OCI-LY7 (cell line): ENCODE results near the gene TTC21A. TPM values are rescaled to one million over a fixed set of nuclear protein-coding genes. Genes with fewer than 3 reads are reported as not detected.

ENCODE experiments used
- BruUV-seq: library from RNA; stranded (reverse); fragments of 400-500 nt; replicated peaks from 2 replicates; lab custom pipeline; 2021; lab: Mats Ljungman, UMichigan
- CTCF ChIA-PET: fragments of 300-600 bp; sonication (Branson Sonifier 250); formaldehyde crosslinking; loops from one replicate; lab custom pipeline; 2022; ENCODE audit warnings: antibody characterized with exemption; ENCODE audit not compliant: unreplicated experiment; lab: Charles Lee
- POLR2A ChIA-PET: fragments of 300-600 bp; sonication (Branson Sonifier 250); formaldehyde crosslinking; loops from one replicate; lab custom pipeline; 2022; ENCODE audit warnings: antibody characterized with exemption; lab: Charles Lee
- DNase-seq: peaks from one replicate; pipeline ENCODE4 v3.0.0-alpha.2; 2015; ENCODE audit warnings: low spot score
- H2AFZ ChIP-seq: fragments of 200-600 bp; sonication (generic), shearing (Covaris generic); 2 replicates; pipeline ENCODE4 v1.6.1; 2014; ENCODE audit warnings: mild to moderate bottlenecking, antibody characterized with exemption, low read length, moderate library complexity
- H3K27ac ChIP-seq: fragments of 200-600 bp; sonication (generic); 2 replicates; pipeline ENCODE4 v1.5.1; 2014; ENCODE audit warnings: mixed run types, low read depth, mild to moderate bottlenecking, moderate library complexity, low read length, inconsistent platforms; ENCODE audit not compliant: poor library complexity, severe bottlenecking
- H3K36me3 ChIP-seq: fragments of 200-600 bp; sonication (generic); 2 replicates; pipeline ENCODE4 v1.6.1; 2014; ENCODE audit warnings: mild to moderate bottlenecking, antibody characterized with exemption, low read length, moderate library complexity, mixed read lengths; ENCODE audit not compliant: insufficient read depth
- H3K4me1 ChIP-seq: fragments of 200-600 bp; sonication (generic); 2 replicates; pipeline ENCODE4 v1.5.1; 2014; ENCODE audit warnings: mild to moderate bottlenecking, low read length; ENCODE audit not compliant: insufficient read depth, poor library complexity, severe bottlenecking
- H3K4me2 ChIP-seq: fragments of 200-600 bp; sonication (generic); 2 replicates; pipeline ENCODE4 v1.6.1; 2014; ENCODE audit warnings: mild to moderate bottlenecking, low read length
- H3K4me3 ChIP-seq: fragments of 200-600 bp; sonication (generic); 2 replicates; pipeline ENCODE4 v1.5.1; 2014; ENCODE audit warnings: mild to moderate bottlenecking, low read depth, low read length; ENCODE audit not compliant: poor library complexity, severe bottlenecking
- H3K79me2 ChIP-seq: fragments of 200-600 bp; sonication (generic); 2 replicates; pipeline ENCODE4 v1.6.1; 2016; ENCODE audit warnings: low read depth, mild to moderate bottlenecking, low read length, moderate library complexity, mixed read lengths; ENCODE audit not compliant: insufficient read depth
- H3K9me2 ChIP-seq: fragments of 200-600 bp; sonication (generic); 2 replicates; pipeline ENCODE4 v1.6.1; 2016; ENCODE audit warnings: mild to moderate bottlenecking, low read length, mixed read lengths; ENCODE audit not compliant: insufficient read depth
- H3K9me3 ChIP-seq: fragments of 200-600 bp; sonication (generic); 2 replicates; pipeline ENCODE4 v1.6.1; 2014; ENCODE audit warnings: mild to moderate bottlenecking, mixed run types, low read length, mixed read lengths
- H4K20me1 ChIP-seq: fragments of 200-600 bp; sonication (generic); 2 replicates; pipeline ENCODE4 v1.6.1; 2014; ENCODE audit warnings: mild to moderate bottlenecking, antibody characterized with exemption, low read length, moderate library complexity, mixed read lengths; ENCODE audit not compliant: insufficient read depth
- CTCF ChIP-seq: fragments of 200-600 bp; sonication (generic); conservative IDR thresholded peaks from 2 replicates; pipeline ENCODE4 v1.5.1; 2014; ENCODE audit warnings: mild to moderate bottlenecking, antibody characterized with exemption, low read length, moderate library complexity, mixed read lengths
- EZH2phosphoT487 ChIP-seq: fragments of 200-600 bp; sonication (generic); IDR thresholded peaks from 2 replicates; pipeline ENCODE4 v1.6.1; 2018; ENCODE audit warnings: low read depth, borderline replicate concordance, mild to moderate bottlenecking, mixed run types, antibody characterized with exemption, low read length, moderate library complexity, mixed read lengths
- intact Hi-C: fragments of 100-400 bp; cut with micrococcal nuclease; formaldehyde crosslinking; loops from one replicate; pipeline ENCODE4 v1.10.0; 2022; ENCODE audit not compliant: unreplicated experiment
- total RNA-seq, 2 experiments: library from RNA; depleted of rRNA in 1 of 2; stranded (reverse); fragments of >200 nt in 1 of 2; shearing (Covaris generic) in 1 of 2; gene quantifications; 2 replicates each; pipeline ENCODE4 v1.2.3, GENCODE V29; 2014 to 2022

Gene TTC21A
- total RNA-seq, 2 experiments from 2014 or later, result 12.8 to 27.1 TPM

GRCh38 chr3:39104961-39105686 lies 2.4 kb upstream of the TTC21A start:
- Histone ChIP-seq H3K27ac (no peak overlapping the region), H3K9me3 (no peaks in the 10 kb centered on the region), H3K4me3 (peak overlapping the region; percentile 85), H3K79me2 (peaks cover 13% of the 10 kb centered on the region; the same call in 1 of the 2 replicates), H4K20me1 (no peaks in the 10 kb centered on the region), H2AFZ (no peak overlapping the region), H3K9me2 (no peaks in the 10 kb centered on the region), H3K4me2 (peak overlapping the region; percentile 96), H3K36me3 (peaks cover 29% of the 10 kb centered on the region; the same call in 1 of the 2 replicates), H3K4me1 (peaks cover 74% of the 10 kb centered on the region)
- DNase-seq, result no peak
- POLR2A ChIA-PET, result interaction anchor here (0.5 to 1.5 kb wide), 6 partner anchors 18 to 79 kb away, joined by 3 to 4 read pairs (median 4); no protein-coding TSS in a partner anchor
- BruUV-seq, result no TSS peak
- intact Hi-C loops, result no loop called here
- CTCF ChIA-PET, result interaction anchor here (0.6 kb wide), 1 partner anchor 21 kb away, joined by 6 read pairs; no protein-coding TSS in a partner anchor
- TF ChIP-seq EZH2phosphoT487 (no peak), CTCF (no peak)

GRCh38 chr3:39105687-39106063 lies 1.8 kb upstream of the TTC21A start:
- no TSS peak for BruUV-seq
- peaks cover 29% of the 10 kb centered on the region; the same call in 1 of the 2 replicates for H3K36me3 ChIP-seq
- no peak overlapping the region for H2AFZ ChIP-seq
- no peaks in the 10 kb centered on the region for H3K9me3 ChIP-seq
- intact Hi-C loops, result no loop called here
- H3K27ac ChIP-seq, result no peak overlapping the region
- H4K20me1 ChIP-seq, result no peaks in the 10 kb centered on the region
- H3K9me2 ChIP-seq, result no peaks in the 10 kb centered on the region
- CTCF ChIA-PET, result no interaction called here
- H3K79me2 ChIP-seq, result peaks cover 13% of the 10 kb centered on the region; the same call in 1 of the 2 replicates
- TF ChIP-seq EZH2phosphoT487 (no peak), CTCF (no peak)
- peaks cover 74% of the 10 kb centered on the region for H3K4me1 ChIP-seq
- POLR2A ChIA-PET, result interaction anchor here (0.6 to 1.5 kb wide), 7 partner anchors 10 to 78 kb away, joined by 3 to 4 read pairs (median 3); no protein-coding TSS in a partner anchor
- peak overlapping the region; percentile 96 for H3K4me2 ChIP-seq
- no peak for DNase-seq
- H3K4me3 ChIP-seq, result peak overlapping the region; percentile 85
